HG02885 (cell line): Measurements from ENCODE around the gene KCNQ4.

Experiments
- ATAC-seq: cut with Tn5 transposase; IDR thresholded peaks from one replicate; pipeline ENCODE4 v1.9.1; 2021; ENCODE audit warnings: mild to moderate bottlenecking; ENCODE audit not compliant: unreplicated experiment, poor library complexity

The KCNQ4 gene

GRCh38 chr1:40884055-40884795 lies 100.6 kb downstream of the KCNQ4 start:
- no peak for ATAC-seq

GRCh38 chr1:40886318-40887011 lies 102.9 kb downstream of the KCNQ4 start:
- no peak for ATAC-seq

GRCh38 chr1:40887012-40887378 lies 103.4 kb downstream of the KCNQ4 start:
- no peak for ATAC-seq

- ATAC-seq = no peak
These were observed 104.1 kb downstream of the KCNQ4 start for GRCh38 chr1:40887652-40888051.
